ENCODE measurements around the gene C2CD5.
"Not testable (repeated sequence)": the region's sequence is repeated elsewhere in the genome, so short reads cannot be mapped to it uniquely, and the experiment has no call there.

Gene C2CD5

GRCh38 chr12:22569253-22569652 lies 24.9 kb upstream of the C2CD5 start:
- H3K36me3 ChIP-seq (replicated peaks; ENCODE audit: insufficient read depth, low read length): no peaks in the 10 kb centered on the region
- H3K4me3 ChIP-seq (ENCODE audit: low read length): no peak overlapping the region
- H3K9me3 ChIP-seq (replicated peaks; ENCODE audit: insufficient read depth, low read length): no peaks in the 10 kb centered on the region
- H3K79me2 ChIP-seq (ENCODE audit: low read length): no peaks in the 10 kb centered on the region
- H3K27me3 ChIP-seq (replicated peaks; ENCODE audit: insufficient read depth, low read length): 0 out of 2 replicates have a peak, but pooled peaks cover 3% of the 10 kb centered on the region
- H3K9me2 ChIP-seq (replicated peaks; ENCODE audit: insufficient read depth, low read length): no peaks in the 10 kb centered on the region
- no peak for DNase-seq
- no peaks in the 10 kb centered on the region for H3K4me1 ChIP-seq (ENCODE audit: low read length)
- no peak overlapping the region for H3K27ac ChIP-seq (ENCODE audit: low read length)
- TF ChIP-seq EZH2phosphoT487 (IDR thresholded peaks at IDR 0.05; ENCODE audit: low read length) (no peak), CTCF (IDR thresholded peaks at IDR 0.05; ENCODE audit: low read length) (no peak), EZH2 (optimal IDR thresholded peaks at IDR 0.05; ENCODE audit: low read depth, low read length) (no peak)
- no peak overlapping the region for H3K4me2 ChIP-seq (ENCODE audit: low read depth, low read length)
- no peaks in the 10 kb centered on the region for H4K20me1 ChIP-seq (ENCODE audit: insufficient read depth, low read length)
- H3K9ac ChIP-seq (ENCODE audit: low read length): no peak overlapping the region
- no peak overlapping the region for H2AFZ ChIP-seq (ENCODE audit: low read length)
- H3F3A ChIP-seq (ENCODE audit: insufficient read depth, low read length): no peaks in the 10 kb centered on the region

- Histone ChIP-seq H3K4me2 (ENCODE audit: low read depth, low read length) (peak overlapping the region; percentile 15; the same call in 1 of the 2 replicates), H3K4me1 (ENCODE audit: low read length) (peaks cover 10% of the 10 kb centered on the region), H3F3A (ENCODE audit: insufficient read depth, low read length) (peaks cover 10% of the 10 kb centered on the region), H3K27ac (ENCODE audit: low read length) (no peak overlapping the region), H4K20me1 (ENCODE audit: insufficient read depth, low read length) (no peaks in the 10 kb centered on the region), H3K27me3 (replicated peaks; ENCODE audit: insufficient read depth, low read length) (peaks cover 15% of the 10 kb centered on the region), H3K9me3 (replicated peaks; ENCODE audit: insufficient read depth, low read length) (no peaks in the 10 kb centered on the region), H2AFZ (ENCODE audit: low read length) (no peak overlapping the region), H3K9me2 (replicated peaks; ENCODE audit: insufficient read depth, low read length) (no peaks in the 10 kb centered on the region), H3K36me3 (replicated peaks; ENCODE audit: insufficient read depth, low read length) (no peaks in the 10 kb centered on the region), H3K9ac (ENCODE audit: low read length) (no peak overlapping the region), H3K79me2 (ENCODE audit: low read length) (no peaks in the 10 kb centered on the region), H3K4me3 (ENCODE audit: low read length) (no peak overlapping the region)
- DNase-seq: peak; percentile 19
- no peak for TF ChIP-seq EZH2phosphoT487 (IDR thresholded peaks at IDR 0.05; ENCODE audit: low read length)
- TF ChIP-seq CTCF (IDR thresholded peaks at IDR 0.05; ENCODE audit: low read length): no peak
- TF ChIP-seq EZH2 (optimal IDR thresholded peaks at IDR 0.05; ENCODE audit: low read depth, low read length): no peak
Measured at GRCh38 chr12:22562036-22563028, 18.0 kb upstream of the C2CD5 start.

GRCh38 chr12:22554750-22555149 lies 10.4 kb upstream of the C2CD5 start:
- H3K4me2 ChIP-seq (ENCODE audit: low read depth, low read length); H3K27ac ChIP-seq (ENCODE audit: low read length); H3F3A ChIP-seq (ENCODE audit: insufficient read depth, low read length); H3K4me3 ChIP-seq (ENCODE audit: low read length); H3K9me2 ChIP-seq (replicated peaks; ENCODE audit: insufficient read depth, low read length); DNase-seq; H3K79me2 ChIP-seq (ENCODE audit: low read length); H3K36me3 ChIP-seq (replicated peaks; ENCODE audit: insufficient read depth, low read length); H3K9me3 ChIP-seq (replicated peaks; ENCODE audit: insufficient read depth, low read length); H3K27me3 ChIP-seq (replicated peaks; ENCODE audit: insufficient read depth, low read length); H4K20me1 ChIP-seq (ENCODE audit: insufficient read depth, low read length); H3K4me1 ChIP-seq (ENCODE audit: low read length); H2AFZ ChIP-seq (ENCODE audit: low read length); H3K9ac ChIP-seq (ENCODE audit: low read length): not testable (repeated sequence)

GRCh38 chr12:22551624-22552023 lies 7.3 kb upstream of the C2CD5 start:
- TF ChIP-seq CTCF (IDR thresholded peaks at IDR 0.05; ENCODE audit: low read length) (no peak), EZH2 (optimal IDR thresholded peaks at IDR 0.05; ENCODE audit: low read depth, low read length) (no peak), EZH2phosphoT487 (IDR thresholded peaks at IDR 0.05; ENCODE audit: low read length) (no peak)
- H4K20me1 ChIP-seq (ENCODE audit: insufficient read depth, low read length): no peaks in the 10 kb centered on the region

More at GRCh38 chr12:22551624-22552023, 7.3 kb upstream of the C2CD5 start:
- H3K36me3 ChIP-seq (replicated peaks; ENCODE audit: insufficient read depth, low read length): no peaks in the 10 kb centered on the region
- no peaks in the 10 kb centered on the region for H3K9me3 ChIP-seq (replicated peaks; ENCODE audit: insufficient read depth, low read length)
- H3K4me2 ChIP-seq (ENCODE audit: low read depth, low read length): no peak overlapping the region
- H2AFZ ChIP-seq (ENCODE audit: low read length): no peak overlapping the region
- no peak overlapping the region for H3K27ac ChIP-seq (ENCODE audit: low read length)
- no peaks in the 10 kb centered on the region for H3K27me3 ChIP-seq (replicated peaks; ENCODE audit: insufficient read depth, low read length)
- H3K4me1 ChIP-seq (ENCODE audit: low read length): no peaks in the 10 kb centered on the region
- H3K4me3 ChIP-seq (ENCODE audit: low read length): no peak overlapping the region
- no peaks in the 10 kb centered on the region for H3K9me2 ChIP-seq (replicated peaks; ENCODE audit: insufficient read depth, low read length)
- no peaks in the 10 kb centered on the region for H3K79me2 ChIP-seq (ENCODE audit: low read length)
- no peak overlapping the region for H3K9ac ChIP-seq (ENCODE audit: low read length)
- no peak for DNase-seq
- H3F3A ChIP-seq (ENCODE audit: insufficient read depth, low read length): no peaks in the 10 kb centered on the region
